H1 (cell line): ENCODE results near the gene NDFIP2. TPM values are rescaled to one million over a fixed set of nuclear protein-coding genes. Genes with fewer than 3 reads are reported as not detected.

ENCODE experiments used
- CTCF ChIA-PET: fragments of 300-600 bp; sonication (Branson Sonifier 250); formaldehyde crosslinking; loops from one replicate; lab custom pipeline; 2021; ENCODE audit not compliant: partially characterized antibody; lab: Charles Lee
- POLR2A ChIA-PET: fragments of 300-600 bp; sonication (Branson Sonifier 250); formaldehyde crosslinking; loops from one replicate; lab custom pipeline; 2021; ENCODE audit warnings: inconsistent platforms; ENCODE audit not compliant: partially characterized antibody; lab: Charles Lee
- DNase-seq, 2 experiments: peaks; one replicate each; pipeline versions ENCODE4 v3.0.0 to v3.0.0-alpha.2; 2010 to 2022; ENCODE audit warnings: low spot score in 2 of 2, low read depth in 1 of 2, mixed read lengths in 1 of 2
- FAIRE-seq: peaks from 2 replicates; lab custom pipeline; 2011; peaks lifted over from hg19 to GRCh38; lab: Jason Lieb, UNC
- H2AFZ ChIP-seq: 2 replicates; pipeline ENCODE4 v1.8.1; 2012; ENCODE audit warnings: low read length, inconsistent platforms
- H2AK5ac ChIP-seq: 2 replicates; pipeline ENCODE4 v1.6.1; 2013; ENCODE audit warnings: low read depth, low read length
- H2BK120ac ChIP-seq: replicated peaks from 2 replicates; pipeline ENCODE3; 2013; ENCODE audit warnings: low read depth, low read length, inconsistent platforms
- H2BK12ac ChIP-seq: 2 replicates; pipeline ENCODE4 v1.6.1; 2013; ENCODE audit warnings: low read depth, low read length
- H2BK15ac ChIP-seq: 2 replicates; pipeline ENCODE4 v1.6.1; 2013; ENCODE audit warnings: low read length
- H2BK20ac ChIP-seq: 2 replicates; pipeline ENCODE4 v1.6.1; 2013; ENCODE audit warnings: low read length
- H2BK5ac ChIP-seq: 2 replicates; pipeline ENCODE4 v1.6.1; 2013; ENCODE audit warnings: low read depth, low read length
- H3K14ac ChIP-seq: 2 replicates; pipeline ENCODE4 v1.6.1; 2013; ENCODE audit warnings: inconsistent platforms; ENCODE audit not compliant: insufficient read length
- H3K18ac ChIP-seq: 2 replicates; pipeline ENCODE4 v1.6.1; 2013; ENCODE audit warnings: low read length; ENCODE audit errors: extremely low read depth
- H3K23ac ChIP-seq: 2 replicates; pipeline ENCODE4 v1.6.1; 2013; ENCODE audit warnings: inconsistent platforms; ENCODE audit not compliant: insufficient read length
- H3K23me2 ChIP-seq: 2 replicates; pipeline ENCODE4 v1.6.1; 2013; ENCODE audit warnings: low read depth, low read length
- H3K27ac ChIP-seq: 2 replicates; pipeline ENCODE4 v1.6.1; 2011; ENCODE audit warnings: low read depth, low read length, inconsistent platforms
- H3K27me3 ChIP-seq, 4 experiments: replicated peaks in 1 of 4; 1 replicate in 1 of 4; 2 replicates in 3 of 4; pipeline versions ENCODE4 v1.6.1 to v1.8.1; 2011 to 2013; ENCODE audit warnings: low read length in 3 of 4, mild to moderate bottlenecking in 3 of 4, inconsistent platforms in 2 of 4, mixed read lengths in 2 of 4, moderate library complexity in 1 of 4; ENCODE audit not compliant: control insufficient read depth in 3 of 4, insufficient read depth in 3 of 4; ENCODE audit errors: extremely low read depth in 1 of 4
- H3K36me3 ChIP-seq, 4 experiments: 2 replicates each; pipeline versions ENCODE4 v1.6.1 to v1.8.1; 2011 to 2013; ENCODE audit warnings: mild to moderate bottlenecking in 4 of 4, low read length in 3 of 4, moderate library complexity in 2 of 4, control low read depth in 1 of 4, inconsistent platforms in 1 of 4; ENCODE audit not compliant: insufficient read depth in 4 of 4, control insufficient read depth in 2 of 4
- H3K4ac ChIP-seq: replicated peaks from 2 replicates; pipeline ENCODE3; 2013; ENCODE audit warnings: low read length, low read depth, mixed read lengths, inconsistent platforms; ENCODE audit not compliant: insufficient read length
- H3K4me1 ChIP-seq, 4 experiments: replicated peaks in 1 of 4; 1 replicate in 1 of 4; 2 replicates in 3 of 4; pipeline versions ENCODE4 v1.6.1 to v1.8.1; 2011 to 2013; ENCODE audit warnings: low read length in 3 of 4, inconsistent platforms in 2 of 4, mixed read lengths in 1 of 4; ENCODE audit not compliant: insufficient read depth in 4 of 4, control insufficient read depth in 3 of 4
- H3K4me2 ChIP-seq, 2 experiments: 2 replicates each; pipeline versions ENCODE4 v1.6.1 to v1.8.1; 2011 to 2013; ENCODE audit warnings: low read depth in 2 of 2, low read length in 2 of 2, control low read depth in 1 of 2, inconsistent platforms in 1 of 2, mild to moderate bottlenecking in 1 of 2; ENCODE audit not compliant: insufficient read depth in 1 of 2
- H3K4me3 ChIP-seq, 4 experiments: fragments of 200-600, 300-600 bp in 1 of 4; sonication (generic), shearing (Covaris generic), sonication (Bioruptor Twin) in 1 of 4; 2 replicates each; pipeline versions ENCODE4 v1.5.1 to v1.8.1; 2011 to 2016; ENCODE audit warnings: low read length in 4 of 4, low read depth in 3 of 4, control low read depth in 2 of 4, inconsistent platforms in 2 of 4, mild to moderate bottlenecking in 2 of 4, mixed read lengths in 1 of 4, moderate library complexity in 1 of 4; ENCODE audit not compliant: insufficient read depth in 2 of 4; ENCODE audit errors: extremely low read depth in 1 of 4
- H3K56ac ChIP-seq: replicated peaks from 2 replicates; pipeline ENCODE3; 2013; ENCODE audit warnings: low read depth, mild to moderate bottlenecking, mixed read lengths, low read length, inconsistent platforms; ENCODE audit not compliant: insufficient read length
- H3K79me1 ChIP-seq: 2 replicates; pipeline ENCODE4 v1.6.1; 2013; ENCODE audit warnings: low read depth, low read length, control low read depth
- H3K79me2 ChIP-seq, 2 experiments: 2 replicates each; pipeline versions ENCODE4 v1.6.1 to v1.8.1; 2012 to 2013; ENCODE audit warnings: low read length in 2 of 2, mild to moderate bottlenecking in 2 of 2, inconsistent platforms in 1 of 2; ENCODE audit not compliant: insufficient read depth in 2 of 2, control insufficient read depth in 1 of 2
- H3K9ac ChIP-seq, 4 experiments: replicated peaks in 1 of 4; 1 replicate in 1 of 4; 2 replicates in 3 of 4; pipeline versions ENCODE4 v1.6.1 to v1.8.1; 2011 to 2013; ENCODE audit warnings: low read depth in 3 of 4, low read length in 3 of 4, control low read depth in 2 of 4, mild to moderate bottlenecking in 2 of 4, moderate library complexity in 2 of 4, inconsistent platforms in 1 of 4; ENCODE audit errors: extremely low read depth in 1 of 4
- H3K9me3 ChIP-seq, 2 experiments: 2 replicates each; pipeline versions ENCODE4 v1.6.1 to v1.8.1; 2012 to 2013; ENCODE audit warnings: mild to moderate bottlenecking in 2 of 2, moderate library complexity in 2 of 2, control low read depth in 1 of 2, inconsistent platforms in 1 of 2, low read depth in 1 of 2, low read length in 1 of 2, mixed read lengths in 1 of 2; ENCODE audit not compliant: insufficient read depth in 2 of 2
- H4K20me1 ChIP-seq, 2 experiments: replicated peaks in 1 of 2; 2 replicates each; pipeline versions ENCODE3 to v1.8.1; 2011 to 2013; ENCODE audit warnings: inconsistent platforms in 2 of 2, low read length in 2 of 2, mild to moderate bottlenecking in 1 of 2; ENCODE audit not compliant: insufficient read depth in 2 of 2, control insufficient read depth in 1 of 2
- H4K5ac ChIP-seq: 2 replicates; pipeline ENCODE4 v1.6.1; 2013; ENCODE audit warnings: low read length, low read depth, mixed read lengths, inconsistent platforms; ENCODE audit not compliant: insufficient read length
- H4K8ac ChIP-seq: 2 replicates; pipeline ENCODE4 v1.8.0; 2013; ENCODE audit warnings: mild to moderate bottlenecking, moderate library complexity, low read length, inconsistent platforms; ENCODE audit not compliant: insufficient read depth; ENCODE audit errors: extremely low read depth
- H4K91ac ChIP-seq: replicated peaks from 2 replicates; pipeline ENCODE3; 2013; ENCODE audit warnings: low read length, mixed read lengths, inconsistent platforms; ENCODE audit not compliant: insufficient read length
- POLR2AphosphoS5 ChIP-seq: IDR thresholded peaks from 2 replicates; pipeline ENCODE4 v1.6.1; 2011; ENCODE audit warnings: low read depth, low read length
- polyA plus RNA-seq, 7 experiments: library from polyadenylated mRNA; depleted of rRNA in 3 of 7; stranded (reverse) in 5 of 7; unstranded in 2 of 7; fragments of >200 nt in 5 of 7; fragments of 200-250 nt in 2 of 7; gene quantifications; 1 replicate in 5 of 7; 2 replicates in 1 of 7; 4 replicates in 1 of 7; pipeline versions ENCODE4 v1.2.1 to v1.2.3, GENCODE V29; 2011 to 2013; ENCODE audit warnings: missing spikeins in 2 of 7, mixed read lengths in 2 of 7
- total RNA-seq: library from RNA; stranded (reverse); fragmentation: NEBNext Ultra II Directional; extraction: Animal tissue kit (Norgen Biotek cat#: 25700); gene quantifications from 2 replicates; pipeline ENCODE4 v1.2.1, GENCODE V29; 2021
- TF ChIP-seq, protein P1 (sequence below): fragments of 300-600 bp; sonication (generic); IDR thresholded peaks from 2 replicates; pipeline ENCODE4 v1.7.1; 2012; ENCODE audit warnings: low read length, moderate library complexity, mild to moderate bottlenecking, inconsistent platforms; ENCODE audit not compliant: insufficient replicate concordance

Gene NDFIP2
- total and polyA plus RNA-seq, 2 of the 8 experiments (the other 6 are each of a cell fraction or from before 2014, with no cell fraction given) = 11.1 to 32.9 TPM

DNA sequence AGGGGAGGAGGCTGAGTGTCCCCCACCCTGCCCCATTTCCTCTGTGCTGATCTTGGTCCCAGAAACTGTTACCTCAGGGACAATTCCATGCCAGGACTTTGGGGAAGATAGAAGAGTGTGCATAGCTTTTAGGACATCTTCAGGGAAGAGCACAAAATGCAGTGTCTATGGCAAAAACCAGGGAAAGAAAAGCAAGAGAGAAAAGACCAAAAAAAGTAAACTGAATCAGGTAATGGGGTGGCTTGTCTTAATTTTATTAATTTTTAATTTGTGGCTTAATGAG is 109.4 kb downstream of the NDFIP2 start:
- Histone ChIP-seq H3K4me3 (no peak overlapping the region), H3K27ac (no peak overlapping the region), H3K27me3 (no peaks in the 10 kb centered on the region), H3K23ac (no peak overlapping the region), H2BK20ac (no peak overlapping the region), H3K18ac (no peak overlapping the region), H2BK120ac (no peak overlapping the region), H4K5ac (no peak overlapping the region), H3K9me3 (no peaks in the 10 kb centered on the region), H3K79me2 (no peaks in the 10 kb centered on the region), H4K91ac (no peak overlapping the region), H2BK15ac (no peak overlapping the region), H3K4ac (no peak overlapping the region), H3K36me3 (no peaks in the 10 kb centered on the region), H3K9ac (no peak overlapping the region), H3K56ac (no peak overlapping the region), H3K4me2 (no peak overlapping the region), H3K4me1 (no peaks in the 10 kb centered on the region), H4K20me1 (no peaks in the 10 kb centered on the region), H2BK12ac (no peak overlapping the region), H2BK5ac (no peak overlapping the region), H3K79me1 (no peaks in the 10 kb centered on the region), H3K14ac (no peak overlapping the region), H2AK5ac (no peak overlapping the region), H2AFZ (no peak overlapping the region), H4K8ac (no peak overlapping the region), H3K23me2 (no peaks in the 10 kb centered on the region)
- ChIA-PET POLR2A (no interaction called here), CTCF (interaction anchor here (1.2 to 1.4 kb wide), 3 partner anchors 9 to 166 kb away, joined by 3 to 4 read pairs (median 3); no protein-coding TSS in a partner anchor)
- FAIRE-seq = no peak
- DNase-seq = no peak
- TF ChIP-seq, protein P1, sequence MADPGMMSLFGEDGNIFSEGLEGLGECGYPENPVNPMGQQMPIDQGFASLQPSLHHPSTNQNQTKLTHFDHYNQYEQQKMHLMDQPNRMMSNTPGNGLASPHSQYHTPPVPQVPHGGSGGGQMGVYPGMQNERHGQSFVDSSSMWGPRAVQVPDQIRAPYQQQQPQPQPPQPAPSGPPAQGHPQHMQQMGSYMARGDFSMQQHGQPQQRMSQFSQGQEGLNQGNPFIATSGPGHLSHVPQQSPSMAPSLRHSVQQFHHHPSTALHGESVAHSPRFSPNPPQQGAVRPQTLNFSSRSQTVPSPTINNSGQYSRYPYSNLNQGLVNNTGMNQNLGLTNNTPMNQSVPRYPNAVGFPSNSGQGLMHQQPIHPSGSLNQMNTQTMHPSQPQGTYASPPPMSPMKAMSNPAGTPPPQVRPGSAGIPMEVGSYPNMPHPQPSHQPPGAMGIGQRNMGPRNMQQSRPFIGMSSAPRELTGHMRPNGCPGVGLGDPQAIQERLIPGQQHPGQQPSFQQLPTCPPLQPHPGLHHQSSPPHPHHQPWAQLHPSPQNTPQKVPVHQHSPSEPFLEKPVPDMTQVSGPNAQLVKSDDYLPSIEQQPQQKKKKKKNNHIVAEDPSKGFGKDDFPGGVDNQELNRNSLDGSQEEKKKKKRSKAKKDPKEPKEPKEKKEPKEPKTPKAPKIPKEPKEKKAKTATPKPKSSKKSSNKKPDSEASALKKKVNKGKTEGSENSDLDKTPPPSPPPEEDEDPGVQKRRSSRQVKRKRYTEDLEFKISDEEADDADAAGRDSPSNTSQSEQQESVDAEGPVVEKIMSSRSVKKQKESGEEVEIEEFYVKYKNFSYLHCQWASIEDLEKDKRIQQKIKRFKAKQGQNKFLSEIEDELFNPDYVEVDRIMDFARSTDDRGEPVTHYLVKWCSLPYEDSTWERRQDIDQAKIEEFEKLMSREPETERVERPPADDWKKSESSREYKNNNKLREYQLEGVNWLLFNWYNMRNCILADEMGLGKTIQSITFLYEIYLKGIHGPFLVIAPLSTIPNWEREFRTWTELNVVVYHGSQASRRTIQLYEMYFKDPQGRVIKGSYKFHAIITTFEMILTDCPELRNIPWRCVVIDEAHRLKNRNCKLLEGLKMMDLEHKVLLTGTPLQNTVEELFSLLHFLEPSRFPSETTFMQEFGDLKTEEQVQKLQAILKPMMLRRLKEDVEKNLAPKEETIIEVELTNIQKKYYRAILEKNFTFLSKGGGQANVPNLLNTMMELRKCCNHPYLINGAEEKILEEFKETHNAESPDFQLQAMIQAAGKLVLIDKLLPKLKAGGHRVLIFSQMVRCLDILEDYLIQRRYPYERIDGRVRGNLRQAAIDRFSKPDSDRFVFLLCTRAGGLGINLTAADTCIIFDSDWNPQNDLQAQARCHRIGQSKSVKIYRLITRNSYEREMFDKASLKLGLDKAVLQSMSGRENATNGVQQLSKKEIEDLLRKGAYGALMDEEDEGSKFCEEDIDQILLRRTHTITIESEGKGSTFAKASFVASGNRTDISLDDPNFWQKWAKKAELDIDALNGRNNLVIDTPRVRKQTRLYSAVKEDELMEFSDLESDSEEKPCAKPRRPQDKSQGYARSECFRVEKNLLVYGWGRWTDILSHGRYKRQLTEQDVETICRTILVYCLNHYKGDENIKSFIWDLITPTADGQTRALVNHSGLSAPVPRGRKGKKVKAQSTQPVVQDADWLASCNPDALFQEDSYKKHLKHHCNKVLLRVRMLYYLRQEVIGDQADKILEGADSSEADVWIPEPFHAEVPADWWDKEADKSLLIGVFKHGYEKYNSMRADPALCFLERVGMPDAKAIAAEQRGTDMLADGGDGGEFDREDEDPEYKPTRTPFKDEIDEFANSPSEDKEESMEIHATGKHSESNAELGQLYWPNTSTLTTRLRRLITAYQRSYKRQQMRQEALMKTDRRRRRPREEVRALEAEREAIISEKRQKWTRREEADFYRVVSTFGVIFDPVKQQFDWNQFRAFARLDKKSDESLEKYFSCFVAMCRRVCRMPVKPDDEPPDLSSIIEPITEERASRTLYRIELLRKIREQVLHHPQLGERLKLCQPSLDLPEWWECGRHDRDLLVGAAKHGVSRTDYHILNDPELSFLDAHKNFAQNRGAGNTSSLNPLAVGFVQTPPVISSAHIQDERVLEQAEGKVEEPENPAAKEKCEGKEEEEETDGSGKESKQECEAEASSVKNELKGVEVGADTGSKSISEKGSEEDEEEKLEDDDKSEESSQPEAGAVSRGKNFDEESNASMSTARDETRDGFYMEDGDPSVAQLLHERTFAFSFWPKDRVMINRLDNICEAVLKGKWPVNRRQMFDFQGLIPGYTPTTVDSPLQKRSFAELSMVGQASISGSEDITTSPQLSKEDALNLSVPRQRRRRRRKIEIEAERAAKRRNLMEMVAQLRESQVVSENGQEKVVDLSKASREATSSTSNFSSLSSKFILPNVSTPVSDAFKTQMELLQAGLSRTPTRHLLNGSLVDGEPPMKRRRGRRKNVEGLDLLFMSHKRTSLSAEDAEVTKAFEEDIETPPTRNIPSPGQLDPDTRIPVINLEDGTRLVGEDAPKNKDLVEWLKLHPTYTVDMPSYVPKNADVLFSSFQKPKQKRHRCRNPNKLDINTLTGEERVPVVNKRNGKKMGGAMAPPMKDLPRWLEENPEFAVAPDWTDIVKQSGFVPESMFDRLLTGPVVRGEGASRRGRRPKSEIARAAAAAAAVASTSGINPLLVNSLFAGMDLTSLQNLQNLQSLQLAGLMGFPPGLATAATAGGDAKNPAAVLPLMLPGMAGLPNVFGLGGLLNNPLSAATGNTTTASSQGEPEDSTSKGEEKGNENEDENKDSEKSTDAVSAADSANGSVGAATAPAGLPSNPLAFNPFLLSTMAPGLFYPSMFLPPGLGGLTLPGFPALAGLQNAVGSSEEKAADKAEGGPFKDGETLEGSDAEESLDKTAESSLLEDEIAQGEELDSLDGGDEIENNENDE = no peak
- no peak for TF ChIP-seq POLR2AphosphoS5
